Stimulated activated CD4-positive, alpha-beta T cell treated with anti-CD3 and anti-CD28 coated beads, Interleukin-12 subunit alpha, Interleukin-12 subunit beta, amount 100 ng/mL, for 48 hours (primary cell): ENCODE data around the gene MFSD8.
A peak's percentile ranks its signal among the peaks of the same experiment; 100 is the strongest.
"Not testable (repeated sequence)": the region's sequence is repeated elsewhere in the genome, so short reads cannot be mapped to it uniquely, and the experiment has no call there.

Experiments used
- DNase-seq, 3 donors: peaks; one replicate each; pipeline ENCODE4 v3.0.0-alpha.2; 2020; ENCODE audit warnings: low read depth in 2 of 3, low spot score in 1 of 3

Gene MFSD8, protein sequence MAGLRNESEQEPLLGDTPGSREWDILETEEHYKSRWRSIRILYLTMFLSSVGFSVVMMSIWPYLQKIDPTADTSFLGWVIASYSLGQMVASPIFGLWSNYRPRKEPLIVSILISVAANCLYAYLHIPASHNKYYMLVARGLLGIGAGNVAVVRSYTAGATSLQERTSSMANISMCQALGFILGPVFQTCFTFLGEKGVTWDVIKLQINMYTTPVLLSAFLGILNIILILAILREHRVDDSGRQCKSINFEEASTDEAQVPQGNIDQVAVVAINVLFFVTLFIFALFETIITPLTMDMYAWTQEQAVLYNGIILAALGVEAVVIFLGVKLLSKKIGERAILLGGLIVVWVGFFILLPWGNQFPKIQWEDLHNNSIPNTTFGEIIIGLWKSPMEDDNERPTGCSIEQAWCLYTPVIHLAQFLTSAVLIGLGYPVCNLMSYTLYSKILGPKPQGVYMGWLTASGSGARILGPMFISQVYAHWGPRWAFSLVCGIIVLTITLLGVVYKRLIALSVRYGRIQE

GRCh38 chr4:127965062-127965802, at the start of gene MFSD8, which contains the start of gene ABHD18:
TSS of gene MFSD8 (minus strand) at chr4:127965173. CDS start at chr4:127965133, 40 bp downstream.
TSS of gene ABHD18 (plus strand) at chr4:127965406. CDS start at chr4:127982956, 17,550 bp downstream.
- peak; percentile 96 to 99 (median 98) for DNase-seq

- DNase-seq, result no peak
These were observed 44.5 kb upstream of the MFSD8 start for GRCh38 chr4:128009428-128009827.

DNA sequence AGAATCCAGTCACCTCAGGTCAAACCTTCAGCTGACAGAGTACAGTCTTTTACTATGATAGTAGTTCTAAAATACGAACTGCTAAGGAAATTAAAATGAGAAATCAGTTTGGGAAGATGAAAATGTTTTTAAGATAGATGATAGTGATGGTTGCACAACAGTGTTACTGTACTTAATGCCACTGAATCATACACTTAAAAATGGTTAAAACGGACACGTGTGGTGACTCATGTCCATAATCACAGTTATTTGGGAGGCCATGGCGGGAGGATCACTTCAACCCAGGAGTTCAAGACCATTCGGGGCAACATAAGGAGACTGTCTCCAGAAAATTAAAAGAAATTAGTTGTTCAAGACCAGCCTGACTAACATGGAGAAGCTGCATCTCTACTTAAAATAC, 41.6 kb upstream of the MFSD8 start:
- no peak for DNase-seq

- peak; percentile 4 to 8 (median 5) for DNase-seq
These were observed 32.8 kb upstream of the MFSD8 start for GRCh38 chr4:127997534-127998388.

- not testable (repeated sequence) for DNase-seq
These were observed 31.5 kb upstream of the MFSD8 start for GRCh38 chr4:127996521-127996920.

DNA sequence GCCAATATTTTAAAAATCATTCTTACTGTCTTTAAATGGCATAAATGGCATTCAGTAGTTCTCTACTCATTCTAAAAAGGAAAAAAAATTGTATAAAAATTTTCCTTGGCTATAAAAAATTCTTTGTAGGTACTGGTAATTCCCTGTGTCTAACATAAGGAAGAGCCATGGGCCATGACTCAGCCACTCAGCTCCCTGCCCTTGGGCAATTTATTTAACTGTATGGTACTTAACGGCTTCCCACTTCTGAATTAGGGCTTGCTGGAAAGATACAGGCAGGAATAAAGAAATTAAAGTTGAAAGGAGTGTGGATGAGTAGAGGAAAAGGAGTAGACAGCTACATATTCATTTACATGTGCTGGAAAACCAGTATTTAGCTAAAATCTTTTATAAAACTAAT, 30.8 kb upstream of the MFSD8 start:
- DNase-seq, result no peak

DNA sequence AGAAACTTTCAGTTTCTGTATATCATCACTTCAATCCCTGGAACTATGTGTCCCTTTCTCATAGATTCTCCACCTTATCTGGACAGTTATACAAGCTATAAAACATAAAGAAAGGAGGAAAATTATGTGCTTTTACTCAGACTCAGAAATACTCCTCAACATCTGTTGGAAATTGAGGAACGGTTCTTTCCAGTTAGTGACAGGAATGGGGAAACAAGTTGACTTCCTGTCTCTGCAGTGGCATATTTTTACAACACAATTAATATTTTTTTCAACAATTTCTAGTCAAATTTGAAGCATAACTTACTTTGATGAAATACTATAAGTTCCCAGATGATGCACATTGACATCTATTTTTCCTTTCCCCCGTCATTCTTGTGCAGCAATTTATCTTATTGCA, 28.2 kb upstream of the MFSD8 start:
- no peak for DNase-seq

- DNase-seq, result no peak
These were observed 23.7 kb upstream of the MFSD8 start for GRCh38 chr4:127988638-127989037.

- DNase-seq, result no peak
These were observed 21.0 kb upstream of the MFSD8 start for GRCh38 chr4:127985989-127986388.

GRCh38 chr4:127982445-127982844, 17.5 kb upstream of the MFSD8 start:
- DNase-seq, result no peak

DNA sequence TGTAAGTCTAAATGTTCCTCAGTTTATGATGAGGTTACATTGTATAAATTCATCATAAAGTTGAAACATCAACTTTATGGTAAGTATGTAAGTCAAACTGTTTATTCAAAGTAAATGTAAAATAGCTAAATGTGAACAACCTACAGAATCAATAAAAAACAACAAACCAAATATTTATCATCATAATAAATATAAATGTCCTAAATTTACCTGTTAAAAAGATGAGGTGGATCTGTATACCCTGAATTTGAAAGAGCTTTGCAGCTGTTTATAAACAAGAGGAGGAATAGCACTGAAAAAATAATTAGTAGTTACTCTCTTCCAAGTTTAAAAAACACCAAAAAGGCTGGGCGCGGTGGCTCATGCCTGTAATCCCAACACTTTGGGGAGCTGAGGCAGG, 14.0 kb upstream of the MFSD8 start:
- no peak for DNase-seq

DNA sequence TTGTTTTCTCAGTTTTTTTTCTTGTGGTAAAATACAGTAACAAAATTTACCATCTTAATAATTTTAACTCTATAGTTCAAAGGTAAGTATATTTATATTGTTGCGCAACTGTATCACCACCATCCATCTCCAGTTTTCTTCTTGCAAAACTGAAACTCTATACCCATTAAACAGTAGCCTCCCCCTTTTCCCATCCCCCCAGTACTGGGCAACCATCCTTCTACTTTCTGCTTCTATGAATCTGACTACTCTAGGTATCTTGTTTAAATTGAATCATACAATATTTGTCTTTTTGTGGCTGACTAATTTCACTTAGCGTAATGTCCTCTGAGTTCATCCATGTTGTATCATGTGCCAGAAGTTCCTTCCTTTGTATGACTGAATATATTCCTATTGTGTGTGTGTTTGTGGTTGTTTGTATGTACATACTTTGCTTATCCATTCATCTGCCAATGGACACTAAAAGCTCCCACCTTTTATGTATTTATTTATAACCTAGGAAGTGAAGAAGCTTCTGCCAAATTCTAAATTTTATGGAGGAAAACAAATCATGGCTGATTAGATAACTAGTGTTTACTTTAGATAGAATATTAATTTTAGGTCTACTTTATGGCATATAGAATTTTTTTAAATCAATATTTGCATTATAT, 10.3 kb upstream of the MFSD8 start:
- no peak for DNase-seq

DNA sequence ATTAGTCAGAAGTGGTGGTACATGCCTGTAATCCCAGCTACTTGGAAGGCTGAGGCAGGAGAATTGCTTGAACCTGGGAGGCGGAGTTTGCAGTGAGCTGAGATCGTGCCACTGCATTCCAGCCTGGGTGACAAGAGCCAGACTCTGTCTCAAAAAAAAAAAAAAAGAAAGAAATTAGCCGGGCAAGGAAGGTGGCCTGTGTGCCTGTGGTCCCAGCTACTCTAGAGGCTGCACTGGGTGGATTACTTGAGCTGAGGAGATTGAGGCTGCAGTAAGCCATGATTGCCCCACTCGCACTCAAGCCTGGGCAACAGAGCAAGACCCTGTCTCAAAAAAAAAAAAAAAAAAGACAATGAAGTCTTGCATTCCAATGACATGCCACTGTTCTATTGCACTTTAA, 6.0 kb upstream of the MFSD8 start:
- DNase-seq, result not testable (repeated sequence)

DNA sequence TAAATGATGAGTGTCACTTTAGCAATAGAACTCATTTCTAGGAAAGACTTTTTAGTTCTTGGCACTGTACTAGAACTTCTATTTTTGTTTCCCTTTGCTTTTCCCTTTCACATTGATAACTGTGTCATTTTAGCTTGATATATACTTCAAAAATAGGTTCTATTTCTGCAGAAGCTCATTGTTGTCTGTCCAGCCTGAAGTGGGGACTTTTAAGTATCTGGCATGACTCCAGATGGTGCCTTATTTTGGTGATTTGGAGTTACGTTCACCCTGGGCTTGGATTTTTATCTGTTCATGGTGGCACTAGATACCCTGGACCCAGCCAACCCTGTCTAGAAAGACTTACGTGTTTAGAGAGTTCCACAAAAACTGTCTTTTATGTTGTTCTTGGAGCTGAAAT, 3.6 kb upstream of the MFSD8 start:
- no peak for DNase-seq

DNA sequence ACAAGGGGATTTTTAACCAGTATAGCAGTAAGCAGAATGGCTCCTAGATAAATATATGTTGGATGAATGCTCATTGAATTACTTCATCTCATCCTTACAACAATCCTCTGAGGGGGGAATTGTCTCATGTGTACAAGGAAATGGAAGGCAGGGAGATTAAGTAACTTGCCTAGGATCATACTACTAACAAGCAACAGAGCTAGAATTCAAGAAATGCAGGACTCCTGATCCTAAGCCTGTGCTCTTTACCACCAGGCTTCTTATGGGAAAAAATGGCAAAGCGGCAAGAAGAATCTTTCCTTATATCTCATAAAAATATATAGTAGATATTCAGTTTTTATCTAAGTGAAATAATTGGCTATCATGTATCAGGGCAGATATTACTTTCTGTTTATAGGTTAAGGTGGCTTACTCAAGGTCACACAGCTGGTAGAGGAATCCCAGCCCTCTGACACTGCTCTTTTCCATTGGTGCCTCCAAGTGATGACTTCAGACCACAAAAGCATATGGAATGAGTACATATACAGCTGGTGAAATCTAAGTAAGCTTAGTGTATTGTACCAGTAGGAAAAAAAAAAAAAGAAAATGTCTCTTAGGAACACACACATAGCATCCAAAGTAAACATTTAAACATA, 2.3 kb upstream of the MFSD8 start:
- no peak for DNase-seq

- peak; percentile 50 to 60 (median 59) for DNase-seq
These were observed 816 bp upstream of the MFSD8 start for GRCh38 chr4:127965803-127966175.

GRCh38 chr4:127964426-127965061, 429 bp downstream of the MFSD8 start:
- DNase-seq, result peak in 1 of 3 donors; percentile 18

GRCh38 chr4:127963633-127964398, 1.2 kb downstream of the MFSD8 start:
- not testable (repeated sequence) for DNase-seq

- DNase-seq, result no peak
These were observed 5.2 kb downstream of the MFSD8 start for GRCh38 chr4:127959794-127960193.
